ENCODE data around the gene ESF1.
"Not testable (repeated sequence)": the region's sequence is repeated elsewhere in the genome, so short reads cannot be mapped to it uniquely, and the experiment has no call there.

DNA sequence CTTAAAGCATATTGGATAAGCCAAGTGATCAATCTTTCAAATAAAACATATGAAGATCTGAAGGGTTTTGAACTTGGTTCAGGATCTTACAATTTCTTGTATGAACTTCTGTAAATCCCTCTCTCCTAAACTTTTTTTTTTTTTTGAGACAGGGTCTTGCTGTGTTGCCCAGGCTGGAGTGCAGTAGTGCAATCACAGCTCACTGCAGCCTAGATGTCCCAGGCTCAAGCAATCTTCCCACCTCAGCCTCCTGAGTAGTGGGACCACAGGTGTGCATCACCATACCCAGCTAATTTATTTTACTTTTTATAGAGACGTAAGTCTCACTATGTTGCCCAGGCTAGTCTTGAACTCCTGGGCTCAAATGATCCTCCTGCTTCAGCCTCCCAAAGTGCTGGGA, 46.5 kb downstream of the ESF1 start:
- TF ChIP-seq ZNF274 (IDR thresholded peaks at IDR 0.05; ENCODE audit: low read depth, low read length); YY1 (IDR thresholded peaks at IDR 0.05; ENCODE audit: insufficient read depth, insufficient read length); SUZ12 (IDR thresholded peaks at IDR 0.05; ENCODE audit: extremely low read depth, insufficient read depth, insufficient read length): not testable (repeated sequence)
